OCI-LY3 (cell line): Measurements from ENCODE around the gene VPS13A.

Experiments used
- H2AFZ ChIP-seq: fragments of 200-600, 300-600 bp; shearing (Covaris generic); 2 replicates; pipeline ENCODE4 v1.6.0; 2014; ENCODE audit warnings: antibody characterized with exemption, low read depth, low read length
- H3K27ac ChIP-seq: fragments of 200-600, 300-600 bp; sonication (generic); 2 replicates; pipeline ENCODE4 v1.5.1; 2014; ENCODE audit warnings: mild to moderate bottlenecking, low read length, moderate library complexity, mixed read lengths
- H3K27me3 ChIP-seq: fragments of 200-600, 300-600 bp; sonication (generic); 2 replicates; pipeline ENCODE4 v1.6.1; 2014; ENCODE audit warnings: low read depth, low read length, mixed read lengths
- H3K36me3 ChIP-seq: fragments of 200-600, 300-600 bp; sonication (generic); replicated peaks from 2 replicates; pipeline ENCODE3; 2014; ENCODE audit warnings: low read depth, low read length, mixed read lengths
- H3K4me1 ChIP-seq: fragments of 300-600, 200-600 bp; sonication (generic); 2 replicates; pipeline ENCODE4 v1.6.1; 2014; ENCODE audit warnings: low read length, mixed read lengths
- H3K4me2 ChIP-seq: fragments of 200-600, 300-600 bp; sonication (generic); 2 replicates; pipeline ENCODE4 v1.6.1; 2014; ENCODE audit warnings: low read length, mixed read lengths
- H3K4me3 ChIP-seq: fragments of 300-600, 200-600 bp; sonication (generic); 2 replicates; pipeline ENCODE4 v1.5.1; 2014; ENCODE audit warnings: antibody characterized with exemption, mild to moderate bottlenecking, low read length, moderate library complexity
- H3K79me2 ChIP-seq: fragments of 300-600, 200-600 bp; shearing (Covaris generic); 2 replicates; pipeline ENCODE4 v1.6.1; 2014; ENCODE audit warnings: mild to moderate bottlenecking, low read length, mixed read lengths
- H3K9ac ChIP-seq: fragments of 300-600, 200-600 bp; shearing (Covaris generic); 2 replicates; pipeline ENCODE4 v1.6.0; 2014; ENCODE audit warnings: mild to moderate bottlenecking, low read length, moderate library complexity
- H3K9me3 ChIP-seq: fragments of 200-600, 300-600 bp; shearing (Covaris generic); 2 replicates; pipeline ENCODE4 v1.6.1; 2014; ENCODE audit warnings: low read length, mixed read lengths; ENCODE audit not compliant: insufficient read depth
- H4K20me1 ChIP-seq: fragments of 200-600, 300-600 bp; sonication (generic); 2 replicates; pipeline ENCODE4 v1.6.1; 2016; ENCODE audit warnings: low read length, mixed read lengths; ENCODE audit not compliant: insufficient read depth
- CTCF ChIP-seq: fragments of 200-600, 300-600 bp; sonication (generic); IDR thresholded peaks from 2 replicates; pipeline ENCODE4 v1.5.1; 2014; ENCODE audit warnings: antibody characterized with exemption, low read length, low read depth
- EZH2phosphoT487 ChIP-seq: fragments of 200-600 bp; shearing (Covaris generic); IDR thresholded peaks from 2 replicates; pipeline ENCODE4 v1.6.1; 2018; ENCODE audit warnings: antibody characterized with exemption, mixed run types, low read depth

VPS13A gene

GRCh38 chr9:77211561-77211960, 34.2 kb downstream of the VPS13A start:
- H3K9ac ChIP-seq, result no peak overlapping the region
- no peaks in the 10 kb centered on the region for H3K27me3 ChIP-seq
- no peaks in the 10 kb centered on the region for H3K4me1 ChIP-seq
- TF ChIP-seq CTCF (no peak), EZH2phosphoT487 (no peak)
- H2AFZ ChIP-seq, result no peak overlapping the region
- peaks cover 11% of the 10 kb centered on the region for H3K36me3 ChIP-seq
- no peaks in the 10 kb centered on the region for H4K20me1 ChIP-seq
- H3K4me3 ChIP-seq, result no peak overlapping the region
- no peak overlapping the region for H3K4me2 ChIP-seq
- H3K27ac ChIP-seq, result no peak overlapping the region
- no peaks in the 10 kb centered on the region for H3K9me3 ChIP-seq
- H3K79me2 ChIP-seq, result no peaks in the 10 kb centered on the region

- Histone ChIP-seq H3K36me3 (peaks cover 11% of the 10 kb centered on the region), H4K20me1 (no peaks in the 10 kb centered on the region), H3K9ac (no peak overlapping the region), H3K4me1 (no peaks in the 10 kb centered on the region), H3K4me3 (no peak overlapping the region), H3K79me2 (no peaks in the 10 kb centered on the region), H3K27ac (no peak overlapping the region), H3K27me3 (no peaks in the 10 kb centered on the region), H3K4me2 (no peak overlapping the region), H3K9me3 (no peaks in the 10 kb centered on the region), H2AFZ (no peak overlapping the region)
- no peak for TF ChIP-seq EZH2phosphoT487
Measured at GRCh38 chr9:77212801-77213200, 35.5 kb downstream of the VPS13A start.

- no peak overlapping the region for H3K27ac ChIP-seq
- no peak overlapping the region for H3K9ac ChIP-seq
- H3K9me3 ChIP-seq, result no peaks in the 10 kb centered on the region
- no peaks in the 10 kb centered on the region for H4K20me1 ChIP-seq
- no peak overlapping the region for H3K4me2 ChIP-seq
- H3K4me3 ChIP-seq, result no peak overlapping the region
- H3K79me2 ChIP-seq, result no peaks in the 10 kb centered on the region
- H3K36me3 ChIP-seq, result peaks cover 19% of the 10 kb centered on the region
- H3K4me1 ChIP-seq, result no peaks in the 10 kb centered on the region
- no peaks in the 10 kb centered on the region for H3K27me3 ChIP-seq
- TF ChIP-seq EZH2phosphoT487, result no peak
- TF ChIP-seq CTCF, result peak; percentile 13; the same call in 1 of the 2 replicates
- no peak overlapping the region for H2AFZ ChIP-seq
Measured at GRCh38 chr9:77215874-77216273, 38.5 kb downstream of the VPS13A start.

GRCh38 chr9:77218612-77219011, 41.3 kb downstream of the VPS13A start:
- TF ChIP-seq CTCF, result no peak
- no peak for TF ChIP-seq EZH2phosphoT487
- Histone ChIP-seq H4K20me1 (no peaks in the 10 kb centered on the region), H3K4me1 (no peaks in the 10 kb centered on the region), H3K36me3 (peaks cover 18% of the 10 kb centered on the region), H3K27ac (no peak overlapping the region), H3K4me2 (no peak overlapping the region), H3K4me3 (no peak overlapping the region), H3K9ac (no peak overlapping the region), H2AFZ (no peak overlapping the region), H3K79me2 (no peaks in the 10 kb centered on the region), H3K9me3 (no peaks in the 10 kb centered on the region), H3K27me3 (no peaks in the 10 kb centered on the region)

GRCh38 chr9:77221431-77221830, 44.1 kb downstream of the VPS13A start:
- H3K79me2 ChIP-seq, result no peaks in the 10 kb centered on the region
- peaks cover 18% of the 10 kb centered on the region for H3K36me3 ChIP-seq
- no peaks in the 10 kb centered on the region for H3K4me1 ChIP-seq
- TF ChIP-seq EZH2phosphoT487 (no peak), CTCF (no peak)
- no peaks in the 10 kb centered on the region for H3K27me3 ChIP-seq
- no peak overlapping the region for H3K4me2 ChIP-seq
- no peak overlapping the region for H3K9ac ChIP-seq
- no peak overlapping the region for H3K27ac ChIP-seq
- no peaks in the 10 kb centered on the region for H3K9me3 ChIP-seq
- no peak overlapping the region for H2AFZ ChIP-seq
- H4K20me1 ChIP-seq, result no peaks in the 10 kb centered on the region
- no peak overlapping the region for H3K4me3 ChIP-seq
